ENCODE results near the gene SLCO1C1. TPM values are rescaled to one million over a fixed set of nuclear protein-coding genes. Genes with fewer than 3 reads are reported as not detected.
"Not testable (repeated sequence)": the region's sequence is repeated elsewhere in the genome, so short reads cannot be mapped to it uniquely, and the experiment has no call there.

The SLCO1C1 gene
- total and polyA plus RNA-seq, 2 experiments from 2014 or later, result not detected

- 52 to 57% methylated on average over 10 to 17 of the region's 20 CpGs for WGBS, 2 experiments (ENCODE audit: low coverage in 1 of 2, low lambda C conversion rate in 2 of 2, missing lambda C conversion rate in 2 of 2)
- Histone ChIP-seq H3K9ac (no peak overlapping the region), H4K20me1 (ENCODE audit: insufficient read depth) (no peaks in the 10 kb centered on the region), H3K9me2 (ENCODE audit: insufficient read depth) (no peaks in the 10 kb centered on the region), H3K4me1 (ENCODE audit: insufficient read depth) (no peaks in the 10 kb centered on the region), H3K36me3 (ENCODE audit: low read depth) (no peaks in the 10 kb centered on the region), H3K27ac (no peak overlapping the region), H3K4me2 (ENCODE audit: unreplicated experiment) (no peak overlapping the region), H3K27me3 (replicated peaks; ENCODE audit: insufficient read depth) (no peaks in the 10 kb centered on the region), H2AFZ (no peak overlapping the region), H3K9me3 (ENCODE audit: low read depth) (peaks cover 5% of the 10 kb centered on the region), H3K79me2 (ENCODE audit: insufficient read depth) (no peaks in the 10 kb centered on the region), H3F3A (ENCODE audit: insufficient read depth) (no peaks in the 10 kb centered on the region), H3K4me3 (no peak overlapping the region)
- in situ Hi-C loops (cut with MboI), result no loop called here
- DNase-seq, result no peak
- TF ChIP-seq EZH2phosphoT487 (IDR thresholded peaks at IDR 0.05; ENCODE audit: insufficient read depth, low read depth) (no peak), EZH2 (IDR thresholded peaks at IDR 0.05; ENCODE audit: insufficient read depth, poor library complexity, severe bottlenecking) (no peak)
Measured at GRCh38 chr12:20777420-20777819, 82.3 kb downstream of the SLCO1C1 start.

DNA sequence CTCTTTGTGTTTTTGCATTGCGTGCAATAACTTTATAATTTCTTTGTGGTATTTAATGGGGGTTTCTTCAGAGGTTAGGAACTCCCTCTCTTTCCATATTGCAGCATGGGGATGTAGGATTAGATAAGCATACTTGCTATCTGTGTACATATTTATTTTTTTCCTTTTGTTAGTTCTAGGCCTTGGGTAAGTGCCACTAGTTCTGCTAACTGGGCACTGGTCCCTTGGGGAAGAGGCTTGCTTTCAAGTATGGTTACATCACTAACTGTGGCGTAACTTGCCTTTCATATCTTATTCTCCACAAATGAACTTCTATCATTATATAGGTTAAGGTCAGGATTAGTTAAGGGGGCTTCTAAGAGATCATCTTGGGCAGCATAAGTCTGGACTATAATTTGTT lies 83.8 kb downstream of the SLCO1C1 start:
- H3K27ac ChIP-seq, result no peak overlapping the region
- no peaks in the 10 kb centered on the region for H3K4me1 ChIP-seq (ENCODE audit: insufficient read depth)
- H3K79me2 ChIP-seq (ENCODE audit: insufficient read depth), result no peaks in the 10 kb centered on the region
- TF ChIP-seq EZH2phosphoT487 (IDR thresholded peaks at IDR 0.05; ENCODE audit: insufficient read depth, low read depth) (no peak), EZH2 (IDR thresholded peaks at IDR 0.05; ENCODE audit: insufficient read depth, poor library complexity, severe bottlenecking) (no peak)
- H3K9ac ChIP-seq, result no peak overlapping the region
- no peaks in the 10 kb centered on the region for H3F3A ChIP-seq (ENCODE audit: insufficient read depth)
- H4K20me1 ChIP-seq (ENCODE audit: insufficient read depth), result no peaks in the 10 kb centered on the region
- no peaks in the 10 kb centered on the region for H3K27me3 ChIP-seq (replicated peaks; ENCODE audit: insufficient read depth)
- H3K4me2 ChIP-seq (ENCODE audit: unreplicated experiment), result no peak overlapping the region
- in situ Hi-C loops (cut with MboI), result no loop called here
- DNase-seq, result no peak
- no peak overlapping the region for H2AFZ ChIP-seq
- 2 to 7% methylated on average over 2 of the region's 2 CpGs for WGBS, 2 experiments (ENCODE audit: low coverage in 1 of 2, low lambda C conversion rate in 2 of 2, missing lambda C conversion rate in 2 of 2)
- peaks cover 5% of the 10 kb centered on the region for H3K9me3 ChIP-seq (ENCODE audit: low read depth)
- no peak overlapping the region for H3K4me3 ChIP-seq
- no peaks in the 10 kb centered on the region for H3K36me3 ChIP-seq (ENCODE audit: low read depth)
- H3K9me2 ChIP-seq (ENCODE audit: insufficient read depth), result no peaks in the 10 kb centered on the region

GRCh38 chr12:20779971-20780370 lies 84.8 kb downstream of the SLCO1C1 start:
- H3K4me3 ChIP-seq; H3K9me2 ChIP-seq (ENCODE audit: insufficient read depth); H3K4me1 ChIP-seq (ENCODE audit: insufficient read depth); H3K9ac ChIP-seq; H3K79me2 ChIP-seq (ENCODE audit: insufficient read depth); H3K9me3 ChIP-seq (ENCODE audit: low read depth); H3K4me2 ChIP-seq (ENCODE audit: unreplicated experiment); H3K36me3 ChIP-seq (ENCODE audit: low read depth); H3F3A ChIP-seq (ENCODE audit: insufficient read depth); H3K27me3 ChIP-seq (replicated peaks; ENCODE audit: insufficient read depth); DNase-seq; H2AFZ ChIP-seq; in situ Hi-C loops (cut with MboI); H4K20me1 ChIP-seq (ENCODE audit: insufficient read depth); H3K27ac ChIP-seq: not testable (repeated sequence)
- 15 to 21% methylated on average over 3 of the region's 3 CpGs for WGBS, 2 experiments (ENCODE audit: low coverage in 1 of 2, low lambda C conversion rate in 2 of 2, missing lambda C conversion rate in 2 of 2)

DNA sequence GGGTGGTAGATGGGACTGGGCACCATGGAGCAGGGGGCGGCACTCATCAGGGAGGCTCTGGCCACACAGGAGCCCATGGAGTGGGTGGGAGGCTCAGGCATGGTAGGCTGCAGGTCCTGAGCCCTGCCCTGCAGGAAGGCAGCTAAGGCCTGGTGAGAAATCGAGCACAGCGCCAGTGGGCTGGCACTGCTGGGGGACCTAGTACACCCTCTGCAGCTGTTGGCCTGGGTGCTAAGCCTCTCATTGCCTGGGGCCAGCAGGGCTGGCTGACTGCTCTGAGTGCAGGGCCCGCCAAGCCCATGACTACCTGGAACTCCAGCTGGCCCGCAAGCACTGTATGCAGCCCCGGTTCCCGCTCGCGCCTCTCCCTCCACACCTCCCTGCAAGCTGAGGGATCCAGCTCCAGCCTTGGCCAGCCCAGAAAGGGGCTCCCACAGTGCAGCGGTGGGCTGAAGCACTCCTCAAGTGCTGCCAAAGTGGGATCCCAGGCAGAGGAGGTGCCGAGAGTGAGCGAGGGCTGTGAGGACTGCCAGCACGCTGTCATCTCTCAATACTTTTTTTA lies 88.7 kb downstream of the SLCO1C1 start:
- H3F3A ChIP-seq (ENCODE audit: insufficient read depth); H3K4me2 ChIP-seq (ENCODE audit: unreplicated experiment); H3K9ac ChIP-seq; H2AFZ ChIP-seq; H4K20me1 ChIP-seq (ENCODE audit: insufficient read depth); H3K9me3 ChIP-seq (ENCODE audit: low read depth); H3K36me3 ChIP-seq (ENCODE audit: low read depth); H3K9me2 ChIP-seq (ENCODE audit: insufficient read depth); H3K4me1 ChIP-seq (ENCODE audit: insufficient read depth); H3K27ac ChIP-seq; in situ Hi-C loops (cut with MboI); H3K4me3 ChIP-seq; DNase-seq; H3K27me3 ChIP-seq (replicated peaks; ENCODE audit: insufficient read depth); H3K79me2 ChIP-seq (ENCODE audit: insufficient read depth): not testable (repeated sequence)
- WGBS, 2 experiments (ENCODE audit: low coverage in 1 of 2, low lambda C conversion rate in 2 of 2, missing lambda C conversion rate in 2 of 2), result 71 to 76% methylated on average over 12 to 13 of the region's 13 CpGs

DNA sequence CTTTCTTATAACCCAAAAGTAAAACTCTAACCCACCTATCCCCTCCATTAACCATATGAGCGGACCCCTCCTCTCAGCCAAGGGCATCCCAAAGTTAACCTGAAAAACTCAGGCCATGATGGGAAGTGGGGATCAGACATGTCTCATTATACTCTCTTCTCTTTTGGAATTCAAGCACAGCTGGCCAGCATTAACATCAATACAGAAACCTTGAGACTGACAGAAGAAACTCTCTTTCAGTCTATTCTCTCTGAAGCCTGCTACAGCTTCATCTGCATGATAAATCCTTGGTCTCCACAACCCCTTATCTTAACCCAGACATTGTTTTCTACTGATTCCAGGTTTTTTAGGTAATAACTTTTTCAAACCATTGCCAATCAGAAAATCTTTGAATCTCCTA lies 97.8 kb downstream of the SLCO1C1 start:
- H3K27me3 ChIP-seq (replicated peaks; ENCODE audit: insufficient read depth), result no peaks in the 10 kb centered on the region
- H3K9me2 ChIP-seq (ENCODE audit: insufficient read depth), result no peaks in the 10 kb centered on the region
- H3K9me3 ChIP-seq (ENCODE audit: low read depth), result no peaks in the 10 kb centered on the region
- TF ChIP-seq EZH2phosphoT487 (IDR thresholded peaks at IDR 0.05; ENCODE audit: insufficient read depth, low read depth), result no peak
- TF ChIP-seq EZH2 (IDR thresholded peaks at IDR 0.05; ENCODE audit: insufficient read depth, poor library complexity, severe bottlenecking), result no peak
- 12% methylated on average over 1 of the region's 1 CpG for WGBS, 2 experiments (ENCODE audit: low coverage in 1 of 2, low lambda C conversion rate in 2 of 2, missing lambda C conversion rate in 2 of 2)
- in situ Hi-C loops (cut with MboI), result no loop called here
- H3K79me2 ChIP-seq (ENCODE audit: insufficient read depth), result no peaks in the 10 kb centered on the region
- no peak overlapping the region for H3K4me3 ChIP-seq
- H3K27ac ChIP-seq, result no peak overlapping the region
- no peak overlapping the region for H2AFZ ChIP-seq
- no peak overlapping the region for H3K9ac ChIP-seq
- H4K20me1 ChIP-seq (ENCODE audit: insufficient read depth), result no peaks in the 10 kb centered on the region
- no peaks in the 10 kb centered on the region for H3F3A ChIP-seq (ENCODE audit: insufficient read depth)
- H3K4me2 ChIP-seq (ENCODE audit: unreplicated experiment), result no peak overlapping the region
- H3K4me1 ChIP-seq (ENCODE audit: insufficient read depth), result no peaks in the 10 kb centered on the region
- H3K36me3 ChIP-seq (ENCODE audit: low read depth), result no peaks in the 10 kb centered on the region
- DNase-seq, result no peak

Data from GM23248 (cell line).